OCI-LY3 (cell line): ENCODE measurements around the gene LPP.
A peak's percentile ranks its signal among the peaks of the same experiment; 100 is the strongest.

Source experiments
- H2AFZ ChIP-seq: fragments of 200-600, 300-600 bp; shearing (Covaris generic); 2 replicates; pipeline ENCODE4 v1.6.0; 2014; ENCODE audit warnings: antibody characterized with exemption, low read depth, low read length
- H3K27ac ChIP-seq: fragments of 200-600, 300-600 bp; sonication (generic); 2 replicates; pipeline ENCODE4 v1.5.1; 2014; ENCODE audit warnings: mild to moderate bottlenecking, low read length, moderate library complexity, mixed read lengths
- H3K27me3 ChIP-seq: fragments of 200-600, 300-600 bp; sonication (generic); 2 replicates; pipeline ENCODE4 v1.6.1; 2014; ENCODE audit warnings: low read depth, low read length, mixed read lengths
- H3K36me3 ChIP-seq: fragments of 200-600, 300-600 bp; sonication (generic); replicated peaks from 2 replicates; pipeline ENCODE3; 2014; ENCODE audit warnings: low read depth, low read length, mixed read lengths
- H3K4me1 ChIP-seq: fragments of 300-600, 200-600 bp; sonication (generic); 2 replicates; pipeline ENCODE4 v1.6.1; 2014; ENCODE audit warnings: low read length, mixed read lengths
- H3K4me2 ChIP-seq: fragments of 200-600, 300-600 bp; sonication (generic); 2 replicates; pipeline ENCODE4 v1.6.1; 2014; ENCODE audit warnings: low read length, mixed read lengths
- H3K4me3 ChIP-seq: fragments of 300-600, 200-600 bp; sonication (generic); 2 replicates; pipeline ENCODE4 v1.5.1; 2014; ENCODE audit warnings: antibody characterized with exemption, mild to moderate bottlenecking, low read length, moderate library complexity
- H3K79me2 ChIP-seq: fragments of 300-600, 200-600 bp; shearing (Covaris generic); 2 replicates; pipeline ENCODE4 v1.6.1; 2014; ENCODE audit warnings: mild to moderate bottlenecking, low read length, mixed read lengths
- H3K9ac ChIP-seq: fragments of 300-600, 200-600 bp; shearing (Covaris generic); 2 replicates; pipeline ENCODE4 v1.6.0; 2014; ENCODE audit warnings: mild to moderate bottlenecking, low read length, moderate library complexity
- H3K9me3 ChIP-seq: fragments of 200-600, 300-600 bp; shearing (Covaris generic); 2 replicates; pipeline ENCODE4 v1.6.1; 2014; ENCODE audit warnings: low read length, mixed read lengths; ENCODE audit not compliant: insufficient read depth
- H4K20me1 ChIP-seq: fragments of 200-600, 300-600 bp; sonication (generic); 2 replicates; pipeline ENCODE4 v1.6.1; 2016; ENCODE audit warnings: low read length, mixed read lengths; ENCODE audit not compliant: insufficient read depth
- CTCF ChIP-seq: fragments of 200-600, 300-600 bp; sonication (generic); IDR thresholded peaks from 2 replicates; pipeline ENCODE4 v1.5.1; 2014; ENCODE audit warnings: antibody characterized with exemption, low read length, low read depth
- EZH2phosphoT487 ChIP-seq: fragments of 200-600 bp; shearing (Covaris generic); IDR thresholded peaks from 2 replicates; pipeline ENCODE4 v1.6.1; 2018; ENCODE audit warnings: antibody characterized with exemption, mixed run types, low read depth

The LPP gene

GRCh38 chr3:188740010-188740409, 586.1 kb downstream of the LPP start:
- peaks cover 8% of the 10 kb centered on the region for H3K36me3 ChIP-seq
- TF ChIP-seq CTCF (no peak), EZH2phosphoT487 (no peak)
- no peaks in the 10 kb centered on the region for H3K27me3 ChIP-seq
- H4K20me1 ChIP-seq: no peaks in the 10 kb centered on the region
- H3K9ac ChIP-seq: no peak overlapping the region
- no peaks in the 10 kb centered on the region for H3K9me3 ChIP-seq
- H3K27ac ChIP-seq: no peak overlapping the region
- no peaks in the 10 kb centered on the region for H3K79me2 ChIP-seq
- H2AFZ ChIP-seq: no peak overlapping the region
- peaks cover 11% of the 10 kb centered on the region for H3K4me1 ChIP-seq
- H3K4me2 ChIP-seq: no peak overlapping the region
- H3K4me3 ChIP-seq: no peak overlapping the region

- peaks cover 41% of the 10 kb centered on the region for H3K4me1 ChIP-seq
- no peak overlapping the region for H3K27ac ChIP-seq
- no peaks in the 10 kb centered on the region for H3K79me2 ChIP-seq
- H2AFZ ChIP-seq: no peak overlapping the region
- H3K36me3 ChIP-seq: peaks cover 14% of the 10 kb centered on the region
- TF ChIP-seq CTCF: no peak
- no peak for TF ChIP-seq EZH2phosphoT487
- no peak overlapping the region for H3K9ac ChIP-seq
- H4K20me1 ChIP-seq: no peaks in the 10 kb centered on the region
- H3K4me2 ChIP-seq: no peak overlapping the region
- H3K4me3 ChIP-seq: no peak overlapping the region
- no peaks in the 10 kb centered on the region for H3K9me3 ChIP-seq
- H3K27me3 ChIP-seq: no peaks in the 10 kb centered on the region
Observed at GRCh38 chr3:188742755-188743550, 589.0 kb downstream of the LPP start.

DNA sequence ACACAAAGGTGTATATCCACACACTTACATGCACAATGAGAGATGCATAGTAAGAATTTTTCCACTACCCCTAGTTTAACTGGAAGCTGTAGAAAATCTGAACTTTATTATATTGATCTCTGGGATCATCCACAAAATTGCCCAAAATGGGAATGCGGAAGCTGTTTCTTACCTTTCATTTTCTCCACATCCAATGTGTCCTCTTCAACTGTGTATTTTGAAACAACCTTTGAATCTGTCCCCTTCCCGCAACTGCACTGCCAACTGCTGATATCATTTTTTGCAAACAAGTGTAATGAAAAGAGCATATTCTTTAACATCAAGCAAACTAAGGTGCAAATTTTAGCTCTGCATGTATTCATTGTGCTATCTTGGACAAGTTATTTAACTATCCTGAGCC, 590.2 kb downstream of the LPP start:
- peaks cover 53% of the 10 kb centered on the region for H3K4me1 ChIP-seq
- no peaks in the 10 kb centered on the region for H3K9me3 ChIP-seq
- no peak overlapping the region for H2AFZ ChIP-seq
- H4K20me1 ChIP-seq: no peaks in the 10 kb centered on the region
- peaks cover 14% of the 10 kb centered on the region for H3K36me3 ChIP-seq
- no peak overlapping the region for H3K4me2 ChIP-seq
- no peak overlapping the region for H3K9ac ChIP-seq
- peak overlapping the region; percentile 95 for H3K27ac ChIP-seq
- no peak for TF ChIP-seq EZH2phosphoT487
- no peak for TF ChIP-seq CTCF
- no peak overlapping the region for H3K4me3 ChIP-seq
- no peaks in the 10 kb centered on the region for H3K79me2 ChIP-seq
- no peaks in the 10 kb centered on the region for H3K27me3 ChIP-seq

DNA sequence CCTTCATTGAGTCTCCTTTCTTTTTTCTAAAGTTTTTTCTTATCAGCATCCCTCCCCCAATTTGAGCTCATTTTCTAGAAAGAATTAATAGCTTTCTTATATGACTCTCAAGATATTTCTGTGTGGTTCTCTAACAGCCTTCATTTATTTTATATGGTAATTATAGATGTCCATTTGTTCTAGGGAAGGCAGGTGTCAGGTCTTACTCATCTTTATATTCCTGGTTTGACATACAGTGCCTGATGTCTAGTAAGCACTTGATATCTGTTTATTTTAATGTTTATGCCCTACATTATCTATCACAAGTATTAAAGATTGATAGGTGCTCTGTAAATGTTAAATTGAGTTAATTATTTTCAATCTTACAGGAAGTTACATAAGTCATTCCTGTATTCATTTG, 591.1 kb downstream of the LPP start:
- no peak overlapping the region for H2AFZ ChIP-seq
- H4K20me1 ChIP-seq: no peaks in the 10 kb centered on the region
- H3K4me2 ChIP-seq: peak overlapping the region; percentile 25
- H3K27ac ChIP-seq: peak overlapping the region; percentile 95
- no peaks in the 10 kb centered on the region for H3K9me3 ChIP-seq
- peaks cover 62% of the 10 kb centered on the region for H3K4me1 ChIP-seq
- H3K9ac ChIP-seq: peak overlapping the region; percentile 11; the same call in 1 of the 2 replicates
- H3K79me2 ChIP-seq: no peaks in the 10 kb centered on the region
- peaks cover 14% of the 10 kb centered on the region for H3K36me3 ChIP-seq
- no peaks in the 10 kb centered on the region for H3K27me3 ChIP-seq
- no peak overlapping the region for H3K4me3 ChIP-seq
- no peak for TF ChIP-seq EZH2phosphoT487
